IMR-90 (cell line): Measurements from ENCODE around the gene FBXL20. TPM values are rescaled to one million over a fixed set of nuclear protein-coding genes. Genes with fewer than 3 reads are reported as not detected.

ENCODE experiments used
- ATAC-seq: fragments of 200-7000 bp; cut with Tn5 transposase; 2 replicates; pipeline ENCODE4 v1.9.1; 2020; ENCODE audit warnings: low read depth, mild to moderate bottlenecking, moderate library complexity
- BruUV-seq: library from RNA; stranded (reverse); fragments of 400-500 nt; replicated peaks from 2 replicates; lab custom pipeline; 2021; lab: Mats Ljungman, UMichigan
- CTCF ChIA-PET: fragments of 300-600 bp; formaldehyde crosslinking; extraction: SDS; loops from one replicate; lab custom pipeline; 2021; ENCODE audit warnings: antibody characterized with exemption; lab: Yijun Ruan, JAX
- POLR2A ChIA-PET: fragments of 300-600 bp; sonication (Branson Sonifier 250); formaldehyde crosslinking; loops from one replicate; lab custom pipeline; 2022; ENCODE audit warnings: antibody characterized with exemption; ENCODE audit not compliant: unreplicated experiment; lab: Charles Lee
- DNase-seq: peaks from one replicate; pipeline ENCODE4 v3.0.0; 2013
- H2AFZ ChIP-seq: replicated peaks from 2 replicates; pipeline ENCODE3; 2013; ENCODE audit warnings: low read length, mild to moderate bottlenecking; ENCODE audit not compliant: poor library complexity
- H2AK5ac ChIP-seq: 2 replicates; pipeline ENCODE4 v1.6.1; 2013; ENCODE audit warnings: low read depth, low read length, inconsistent platforms
- H2AK9ac ChIP-seq: replicated peaks from 2 replicates; pipeline ENCODE3; 2013; ENCODE audit warnings: mild to moderate bottlenecking, low read depth, low read length, moderate library complexity; ENCODE audit not compliant: poor library complexity
- H2BK120ac ChIP-seq: 2 replicates; pipeline ENCODE4 v1.6.1; 2013; ENCODE audit warnings: low read depth, low read length, inconsistent platforms
- H2BK15ac ChIP-seq: 3 replicates; pipeline ENCODE4 v1.6.1; 2013; ENCODE audit warnings: low read depth, low read length, inconsistent platforms
- H2BK20ac ChIP-seq: 2 replicates; pipeline ENCODE4 v1.6.1; 2013; ENCODE audit warnings: low read depth, mild to moderate bottlenecking, inconsistent platforms, low read length, moderate library complexity
- H2BK5ac ChIP-seq: 2 replicates; pipeline ENCODE4 v1.6.1; 2013; ENCODE audit warnings: mild to moderate bottlenecking, low read depth, low read length, inconsistent platforms; ENCODE audit not compliant: poor library complexity, severe bottlenecking
- H3K14ac ChIP-seq: replicated peaks from 2 replicates; pipeline ENCODE4 v1.6.1; 2013; ENCODE audit warnings: low read depth, low read length, inconsistent platforms
- H3K18ac ChIP-seq: 2 replicates; pipeline ENCODE4 v1.6.1; 2013; ENCODE audit warnings: low read depth, low read length, control low read depth
- H3K23ac ChIP-seq: 2 replicates; pipeline ENCODE4 v1.6.1; 2013; ENCODE audit warnings: low read depth, low read length, inconsistent platforms
- H3K27ac ChIP-seq: 2 replicates; pipeline ENCODE4 v1.5.1; 2013; ENCODE audit warnings: mild to moderate bottlenecking, control low read depth, low read length; ENCODE audit not compliant: insufficient read depth
- H3K27me3 ChIP-seq: 2 replicates; pipeline ENCODE4 v1.6.1; 2013; ENCODE audit warnings: low read length; ENCODE audit not compliant: control insufficient read depth, insufficient read depth
- H3K36me3 ChIP-seq: 2 replicates; pipeline ENCODE4 v1.6.1; 2013; ENCODE audit warnings: low read length, mixed read lengths; ENCODE audit not compliant: control insufficient read depth, insufficient read depth
- H3K4ac ChIP-seq: 2 replicates; pipeline ENCODE4 v1.6.1; 2013; ENCODE audit warnings: low read depth, low read length, inconsistent platforms
- H3K4me1 ChIP-seq: 2 replicates; pipeline ENCODE4 v1.6.1; 2013; ENCODE audit warnings: low read length, mixed read lengths; ENCODE audit not compliant: control insufficient read depth, insufficient read depth
- H3K4me2 ChIP-seq: 2 replicates; pipeline ENCODE4 v1.6.1; 2013; ENCODE audit warnings: low read depth, mild to moderate bottlenecking, control low read depth, low read length, moderate library complexity
- H3K4me3 ChIP-seq: 2 replicates; pipeline ENCODE4 v1.5.1; 2013; ENCODE audit warnings: low read depth, mild to moderate bottlenecking, control low read depth, low read length, moderate library complexity; ENCODE audit not compliant: insufficient read depth
- H3K56ac ChIP-seq: 2 replicates; pipeline ENCODE4 v1.6.1; 2013; ENCODE audit warnings: low read length, inconsistent platforms; ENCODE audit not compliant: insufficient read depth; ENCODE audit errors: extremely low read depth
- H3K79me1 ChIP-seq, 2 experiments: 2 replicates each; pipeline ENCODE4 v1.6.1; 2013; ENCODE audit warnings: low read length in 2 of 2, inconsistent platforms in 1 of 2, low read depth in 1 of 2
- H3K9ac ChIP-seq: 2 replicates; pipeline ENCODE4 v1.6.1; 2013; ENCODE audit warnings: low read depth, low read length, control low read depth
- H3K9me1 ChIP-seq: 2 replicates; pipeline ENCODE4 v1.6.1; 2013; ENCODE audit warnings: low read length, inconsistent platforms; ENCODE audit not compliant: insufficient read depth
- H3K9me3 ChIP-seq: 2 replicates; pipeline ENCODE4 v1.6.1; 2013; ENCODE audit warnings: low read length; ENCODE audit not compliant: control insufficient read depth, insufficient read depth
- H4K20me1 ChIP-seq: 2 replicates; pipeline ENCODE4 v1.6.1; 2013; ENCODE audit warnings: low read length, inconsistent platforms; ENCODE audit not compliant: insufficient read depth
- H4K5ac ChIP-seq: 2 replicates; pipeline ENCODE4 v1.6.1; 2013; ENCODE audit warnings: mild to moderate bottlenecking, low read depth, low read length, control low read depth
- H4K8ac ChIP-seq, 2 experiments: 2 replicates each; pipeline ENCODE4 v1.6.1; 2013; ENCODE audit warnings: low read depth in 2 of 2, low read length in 2 of 2, control low read depth in 1 of 2, inconsistent platforms in 1 of 2
- H4K91ac ChIP-seq: 2 replicates; pipeline ENCODE4 v1.6.1; 2013; ENCODE audit warnings: low read depth, low read length, inconsistent platforms; ENCODE audit not compliant: insufficient read depth
- BHLHE40 ChIP-seq: fragments of 150-350 bp; IDR thresholded peaks from 2 replicates; pipeline ENCODE4 v1.6.1; 2016; ENCODE audit warnings: mild to moderate bottlenecking, low read depth, low read length
- CEBPB ChIP-seq: IDR thresholded peaks from 2 replicates; pipeline ENCODE4 v1.6.1; 2012; ENCODE audit warnings: low read depth, low read length, improper control_type of control experiment
- CTCF ChIP-seq: conservative IDR thresholded peaks from 2 replicates; pipeline ENCODE4 v1.5.1; 2012; ENCODE audit warnings: mild to moderate bottlenecking, low read depth, low read length, improper control_type of control experiment
- FOS ChIP-seq: fragments of 150-350 bp; IDR thresholded peaks from 2 replicates; pipeline ENCODE4 v1.6.1; 2016; ENCODE audit warnings: low read depth, low read length
- MAFK ChIP-seq: IDR thresholded peaks from 2 replicates; pipeline ENCODE4 v1.6.1; 2012; ENCODE audit warnings: low read depth, low read length, improper control_type of control experiment
- MAZ ChIP-seq: IDR thresholded peaks from 2 replicates; pipeline ENCODE4 v1.6.1; 2012; ENCODE audit warnings: low read depth, mild to moderate bottlenecking, low read length, improper control_type of control experiment, moderate library complexity, borderline replicate concordance
- MXI1 ChIP-seq: IDR thresholded peaks from 2 replicates; pipeline ENCODE4 v1.6.1; 2012; ENCODE audit warnings: low read depth, mild to moderate bottlenecking, low read length, moderate library complexity, borderline replicate concordance
- NFE2L2 ChIP-seq: fragments of 150-350 bp; IDR thresholded peaks from 2 replicates; pipeline ENCODE4 v1.6.1; 2016; ENCODE audit warnings: low read depth, mild to moderate bottlenecking, low read length
- RCOR1 ChIP-seq: IDR thresholded peaks from 2 replicates; pipeline ENCODE4 v1.6.1; 2012; ENCODE audit warnings: mild to moderate bottlenecking, low read length, improper control_type of control experiment; ENCODE audit not compliant: insufficient replicate concordance
- RFX5 ChIP-seq: IDR thresholded peaks from 2 replicates; pipeline ENCODE4 v1.8.0; 2012; ENCODE audit warnings: low read depth, mild to moderate bottlenecking, low read length, moderate library complexity
- SMC3 ChIP-seq: fragments of 150-350 bp; IDR thresholded peaks from 2 replicates; pipeline ENCODE4 v1.6.1; 2016; ENCODE audit warnings: low read depth, mild to moderate bottlenecking, antibody characterized with exemption, low read length, moderate library complexity
- WGBS, 2 experiments: methylation state at CpG; one replicate each; pipeline versions ENCODE4 v1.1.5 to v1.1.7; 2013; ENCODE audit warnings: missing lambda C conversion rate in 2 of 2; ENCODE audit not compliant: insufficient read length in 1 of 2; ENCODE audit errors: extremely low coverage in 2 of 2; 5-methylcytosine and 5-hydroxymethylcytosine counted together
- dilution Hi-C: fragments of 300-500 bp; cut with HindIII; formaldehyde crosslinking; loops from one replicate; pipeline ENCODE4 v1.14.3; 2018; ENCODE audit warnings: low sequenced_read_pairs; ENCODE audit not compliant: unreplicated experiment
- in situ Hi-C: fragments of 300-500 bp; cut with MboI; formaldehyde crosslinking; loops from 3 replicates; pipeline ENCODE4 v1.14.3; 2019; ENCODE audit warnings: low sequenced_read_pairs, inconsistent platforms, mixed read lengths
- intact Hi-C: fragments of 100-400 bp; cut with micrococcal nuclease; formaldehyde crosslinking; loops from 2 replicates; pipeline ENCODE4 v1.10.0; 2022
- polyA plus RNA-seq, 3 experiments: library from polyadenylated mRNA; depleted of rRNA; stranded (reverse); fragments of >200 nt; gene quantifications; 2 replicates each; pipeline ENCODE4 v1.2.3, GENCODE V29; 2012; ENCODE audit warnings: low replicate concordance in 1 of 3
- total RNA-seq: library from RNA; depleted of rRNA; stranded (reverse); fragments of >200 nt; gene quantifications from 2 replicates; pipeline ENCODE4 v1.2.3, GENCODE V29; 2012
- TF ChIP-seq, protein P1 (sequence below): fragments of 150-350 bp; IDR thresholded peaks from 2 replicates; pipeline ENCODE4 v1.6.1; 2016; ENCODE audit warnings: low read depth, mild to moderate bottlenecking, low read length, moderate library complexity, borderline replicate concordance

FBXL20 gene
- total and polyA plus RNA-seq, 2 of the 4 experiments (the other 2 are of a cell fraction), result 4.1 to 13.8 TPM

GRCh38 chr17:39284685-39285084 is 116.7 kb downstream of the FBXL20 start:
- Histone ChIP-seq H3K27me3 (no peaks in the 10 kb centered on the region), H3K23ac (no peak overlapping the region), H3K9ac (no peak overlapping the region), H4K20me1 (no peaks in the 10 kb centered on the region), H3K9me3 (no peaks in the 10 kb centered on the region), H2BK120ac (no peak overlapping the region), H3K4me3 (no peak overlapping the region), H2BK5ac (no peak overlapping the region), H3K27ac (no peak overlapping the region), H2BK15ac (no peak overlapping the region), H4K5ac (no peak overlapping the region), H2BK20ac (no peak overlapping the region), H2AK5ac (no peak overlapping the region), H3K36me3 (no peaks in the 10 kb centered on the region; the same call in none of the 2 replicates), H3K79me1 (peaks cover 0 to 4% of the 10 kb centered on the region in 2 experiments; a peak in 1 of 4 replicates), H3K18ac (no peak overlapping the region), H3K56ac (no peak overlapping the region), H4K8ac (no peak overlapping the region), H3K14ac (no peak overlapping the region), H2AFZ (no peak overlapping the region), H3K9me1 (peaks cover 3% of the 10 kb centered on the region; the same call in 1 of the 2 replicates), H4K91ac (no peak overlapping the region), H2AK9ac (no peak overlapping the region), H3K4ac (no peak overlapping the region), H3K4me1 (peaks cover 4% of the 10 kb centered on the region), H3K4me2 (no peak overlapping the region)
- BruUV-seq, result no TSS peak
- intact Hi-C loops, result no loop called here
- ChIA-PET POLR2A (no interaction called here), CTCF (interaction anchor here (0.5 kb wide), 2 partner anchors 22 to 83 kb away, joined by 3 read pairs; no protein-coding TSS in a partner anchor)
- dilution Hi-C loops, result no loop called here
- WGBS, 2 experiments, result 60% methylated on average over 1 of the region's 5 CpGs; no CpG with 5 or more reads in 1 of the 2 experiments
- DNase-seq (no peak), ATAC-seq (no peak)
- in situ Hi-C loops, result no loop called here
- TF ChIP-seq NFE2L2 (no peak), FOS (no peak), BHLHE40 (no peak), RFX5 (no peak), CEBPB (no peak), MAZ (no peak), CTCF (no peak), MXI1 (no peak), SMC3 (no peak), RCOR1 (no peak), MAFK (no peak)
- TF ChIP-seq, protein P1, sequence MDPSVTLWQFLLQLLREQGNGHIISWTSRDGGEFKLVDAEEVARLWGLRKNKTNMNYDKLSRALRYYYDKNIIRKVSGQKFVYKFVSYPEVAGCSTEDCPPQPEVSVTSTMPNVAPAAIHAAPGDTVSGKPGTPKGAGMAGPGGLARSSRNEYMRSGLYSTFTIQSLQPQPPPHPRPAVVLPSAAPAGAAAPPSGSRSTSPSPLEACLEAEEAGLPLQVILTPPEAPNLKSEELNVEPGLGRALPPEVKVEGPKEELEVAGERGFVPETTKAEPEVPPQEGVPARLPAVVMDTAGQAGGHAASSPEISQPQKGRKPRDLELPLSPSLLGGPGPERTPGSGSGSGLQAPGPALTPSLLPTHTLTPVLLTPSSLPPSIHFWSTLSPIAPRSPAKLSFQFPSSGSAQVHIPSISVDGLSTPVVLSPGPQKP, result no peak
